Upper lobe of left lung (tissue), 4 donors: ENCODE measurements around the gene PTPRN2.

Experiments used
- CTCF ChIP-seq, 6 experiments: fragments of 450-650 bp in 4 of 6; fragments of 200-600 bp in 2 of 6; sonication (generic) in 2 of 6; IDR thresholded peaks; one replicate each; pipeline ENCODE4 v1.5.1; 2016 to 2019; ENCODE audit warnings: antibody characterized with exemption in 6 of 6
- POLR2A ChIP-seq, 4 donors: fragments of 450-650 bp; IDR thresholded peaks; one replicate each; pipeline ENCODE4 v1.5.1; 2016 to 2017; ENCODE audit warnings: antibody characterized with exemption in 4 of 4, mild to moderate bottlenecking in 2 of 4

GRCh38 chr7:158183431-158183830 lies 404.2 kb downstream of the PTPRN2 start:
- TF ChIP-seq CTCF (IDR thresholded peaks at IDR 0.05) (no peak), POLR2A (IDR thresholded peaks at IDR 0.05) (no peak)
